Transverse colon (tissue), 4 donors: Measurements from ENCODE around the gene MORN4. TPM values are rescaled to one million over a fixed set of nuclear protein-coding genes. Genes with fewer than 3 reads are reported as not detected.

Experiments
- DNase-seq: peaks from one replicate; pipeline ENCODE4 v3.0.0-alpha.2; 2019
- H3K27ac ChIP-seq, 4 donors: fragments of 200-600 bp; sonication (generic); 2 replicates each; pipeline ENCODE4 v1.5.1; 2016 to 2018; ENCODE audit warnings: inconsistent platforms in 4 of 4
- H3K27me3 ChIP-seq: fragments of 200-600 bp; sonication (generic); 2 replicates; pipeline ENCODE4 v1.5.1; 2017; ENCODE audit warnings: inconsistent platforms
- H3K36me3 ChIP-seq, 4 donors: fragments of 200-600 bp; sonication (generic); 2 replicates each; pipeline ENCODE4 v1.5.1; 2017 to 2019; ENCODE audit warnings: inconsistent platforms in 4 of 4
- H3K4me1 ChIP-seq, 4 donors: fragments of 200-600 bp; sonication (generic); 2 replicates each; pipeline ENCODE4 v1.5.1; 2017 to 2020; ENCODE audit warnings: inconsistent platforms in 4 of 4
- H3K4me3 ChIP-seq, 4 donors: fragments of 200-600 bp; sonication (generic); 1 replicate in 1 of 4; 2 replicates in 3 of 4; pipeline versions ENCODE4 v1.5.1 to v1.6.1; 2017 to 2019; ENCODE audit warnings: inconsistent platforms in 4 of 4
- H3K9me3 ChIP-seq, 2 donors: fragments of 200-600 bp; sonication (generic); 2 replicates each; pipeline ENCODE4 v1.5.1; 2017 to 2019; ENCODE audit warnings: inconsistent platforms in 2 of 2
- EP300 ChIP-seq: sonication (generic); formaldehyde crosslinking; IDR thresholded peaks from one replicate; pipeline ENCODE4 v1.6.1; 2017; ENCODE audit warnings: antibody characterized with exemption, low read depth
- POLR2A ChIP-seq: fragments of 450-650 bp; IDR thresholded peaks from one replicate; pipeline ENCODE4 v1.6.1; 2016; ENCODE audit warnings: antibody characterized with exemption, mild to moderate bottlenecking, moderate library complexity
- POLR2AphosphoS5 ChIP-seq, 3 donors: sonication (generic); formaldehyde crosslinking; IDR thresholded peaks; one replicate each; pipeline ENCODE4 v1.6.1; 2016; ENCODE audit warnings: antibody characterized with exemption in 3 of 3
- WGBS, 2 donors: methylation state at CpG; one replicate each; pipeline ENCODE4 v1.1.5; 2018; ENCODE audit warnings: low coverage in 1 of 2; 5-methylcytosine and 5-hydroxymethylcytosine counted together
- in situ Hi-C, 4 donors: fragments of 200-750 bp; cut with MboI; loops; one replicate each; pipeline versions ENCODE4 v1.15.0 to v1.15.1; 2017; ENCODE audit warnings: low sequenced_read_pairs in 3 of 4, low pct_ligation_motif_present in 1 of 4, low pct_unique_long_range_greater_than_20kb in 1 of 4
- intact Hi-C: fragments of 100-400 bp; cut with DNase I; formaldehyde crosslinking; loops from one replicate; pipeline ENCODE4 v1.15.1; 2023; ENCODE audit warnings: low total_unique reads
- total RNA-seq, 4 donors: library from RNA; depleted of rRNA; stranded (reverse); fragments of >200 nt; gene quantifications; one replicate each; pipeline ENCODE4 v1.1.0, GENCODE V29; 2016
- TF ChIP-seq, protein P1 (sequence below), 5 experiments: fragments of 200-600 bp in 3 of 5; fragments of 450-650 bp in 2 of 5; sonication (generic) in 3 of 5; IDR thresholded peaks; 1 replicate in 2 of 5; 2 replicates in 3 of 5; pipeline ENCODE4 v1.5.1; 2016 to 2017; ENCODE audit warnings: antibody characterized with exemption in 5 of 5, inconsistent platforms in 3 of 5, mild to moderate bottlenecking in 2 of 5, moderate library complexity in 1 of 5

Gene MORN4
- total RNA-seq, 4 donors from 2014 or later, result 0.95 to 1.8 (median 0.96) TPM; not detected in 1

DNA sequence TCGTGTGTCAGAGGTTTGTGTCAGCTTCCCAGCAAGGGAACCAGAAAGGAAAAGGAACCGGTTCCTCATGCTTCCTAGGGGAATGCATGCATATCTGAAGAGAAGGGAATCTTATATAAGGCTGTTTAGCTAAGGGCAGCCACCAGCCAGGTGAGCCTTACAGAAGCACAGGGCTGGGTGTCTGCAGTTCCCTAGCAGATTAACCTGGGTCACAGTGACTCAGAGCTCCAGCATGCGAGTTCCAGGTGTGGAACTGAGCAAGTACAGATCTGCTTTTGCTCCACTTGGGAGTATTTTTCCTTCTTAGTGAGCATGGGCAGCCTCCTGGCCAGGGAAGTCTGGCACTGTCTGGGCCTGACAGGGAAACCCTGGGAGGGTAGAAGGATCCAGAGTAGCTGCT is 61.7 kb downstream of the MORN4 start:
- Histone ChIP-seq H3K4me3 (no peak overlapping the region), H3K36me3 (no peaks in the 10 kb centered on the region), H3K27ac (no peak overlapping the region), H3K27me3 (no peaks in the 10 kb centered on the region), H3K4me1 (peaks cover 0 to 7% (median 1%) of the 10 kb centered on the region in 4 donors), H3K9me3 (no peaks in the 10 kb centered on the region)
- intact Hi-C loops (no loop called here), in situ Hi-C loops (no loop called here)
- DNase-seq, result no peak
- TF ChIP-seq, protein P1, sequence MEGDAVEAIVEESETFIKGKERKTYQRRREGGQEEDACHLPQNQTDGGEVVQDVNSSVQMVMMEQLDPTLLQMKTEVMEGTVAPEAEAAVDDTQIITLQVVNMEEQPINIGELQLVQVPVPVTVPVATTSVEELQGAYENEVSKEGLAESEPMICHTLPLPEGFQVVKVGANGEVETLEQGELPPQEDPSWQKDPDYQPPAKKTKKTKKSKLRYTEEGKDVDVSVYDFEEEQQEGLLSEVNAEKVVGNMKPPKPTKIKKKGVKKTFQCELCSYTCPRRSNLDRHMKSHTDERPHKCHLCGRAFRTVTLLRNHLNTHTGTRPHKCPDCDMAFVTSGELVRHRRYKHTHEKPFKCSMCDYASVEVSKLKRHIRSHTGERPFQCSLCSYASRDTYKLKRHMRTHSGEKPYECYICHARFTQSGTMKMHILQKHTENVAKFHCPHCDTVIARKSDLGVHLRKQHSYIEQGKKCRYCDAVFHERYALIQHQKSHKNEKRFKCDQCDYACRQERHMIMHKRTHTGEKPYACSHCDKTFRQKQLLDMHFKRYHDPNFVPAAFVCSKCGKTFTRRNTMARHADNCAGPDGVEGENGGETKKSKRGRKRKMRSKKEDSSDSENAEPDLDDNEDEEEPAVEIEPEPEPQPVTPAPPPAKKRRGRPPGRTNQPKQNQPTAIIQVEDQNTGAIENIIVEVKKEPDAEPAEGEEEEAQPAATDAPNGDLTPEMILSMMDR (IDR thresholded peaks at IDR 0.05), result no peak
- TF ChIP-seq POLR2A (no peak), POLR2AphosphoS5 (IDR thresholded peaks at IDR 0.05) (no peak), EP300 (no peak)
- 87 to 100% methylated on average over 2 to 3 of the region's 3 CpGs for WGBS, 2 donors

DNA sequence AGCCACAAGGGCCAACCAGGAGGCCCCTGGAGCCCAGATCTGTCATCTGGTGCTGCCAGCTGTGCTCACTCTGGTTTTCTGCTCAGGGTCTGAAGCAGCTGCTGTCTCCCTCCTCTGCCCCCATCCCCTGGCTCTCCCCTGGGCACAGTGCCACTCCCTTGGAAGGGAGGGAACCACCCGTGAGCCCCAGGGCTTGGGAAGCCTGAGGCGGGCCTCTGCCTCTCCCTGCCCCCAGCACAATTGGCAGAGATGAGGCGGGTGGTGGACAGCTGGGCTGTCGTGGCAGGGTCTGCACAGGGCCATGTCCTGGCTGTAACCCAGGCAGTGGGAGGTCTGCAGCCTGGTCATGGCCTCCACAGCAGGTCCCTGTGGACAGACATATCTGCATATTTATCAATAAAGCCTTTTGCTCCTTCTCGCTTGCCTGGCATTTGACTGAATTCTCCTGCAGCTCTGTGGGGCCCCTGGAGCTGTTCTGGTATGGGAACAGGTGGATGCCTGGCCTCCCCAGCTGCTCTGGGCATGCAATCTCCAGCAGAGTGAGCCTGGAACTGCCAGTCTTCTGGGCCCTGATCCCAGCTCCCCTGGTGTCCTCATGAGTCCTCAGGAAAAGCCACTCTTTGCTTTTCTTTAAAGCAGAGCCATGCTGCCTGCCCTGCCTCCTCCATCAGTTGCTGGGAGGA is 62.4 kb downstream of the MORN4 start:
- DNase-seq, result no peak
- in situ Hi-C loops (no loop called here), intact Hi-C loops (no loop called here)
- H3K27ac ChIP-seq, result no peak overlapping the region
- no peak overlapping the region for H3K4me3 ChIP-seq
- WGBS, 2 donors, result 90% methylated on average over 5 of the region's 5 CpGs; no CpG with 5 or more reads in 1 of the 2 donors
- H3K4me1 ChIP-seq, result peaks cover 0 to 7% (median 1%) of the 10 kb centered on the region in 4 donors
- H3K27me3 ChIP-seq, result no peaks in the 10 kb centered on the region
- no peaks in the 10 kb centered on the region for H3K36me3 ChIP-seq
- TF ChIP-seq POLR2A (no peak), EP300 (no peak), POLR2AphosphoS5 (IDR thresholded peaks at IDR 0.05) (no peak)
- TF ChIP-seq, protein P1 (IDR thresholded peaks at IDR 0.05), result no peak
- H3K9me3 ChIP-seq, result no peaks in the 10 kb centered on the region

DNA sequence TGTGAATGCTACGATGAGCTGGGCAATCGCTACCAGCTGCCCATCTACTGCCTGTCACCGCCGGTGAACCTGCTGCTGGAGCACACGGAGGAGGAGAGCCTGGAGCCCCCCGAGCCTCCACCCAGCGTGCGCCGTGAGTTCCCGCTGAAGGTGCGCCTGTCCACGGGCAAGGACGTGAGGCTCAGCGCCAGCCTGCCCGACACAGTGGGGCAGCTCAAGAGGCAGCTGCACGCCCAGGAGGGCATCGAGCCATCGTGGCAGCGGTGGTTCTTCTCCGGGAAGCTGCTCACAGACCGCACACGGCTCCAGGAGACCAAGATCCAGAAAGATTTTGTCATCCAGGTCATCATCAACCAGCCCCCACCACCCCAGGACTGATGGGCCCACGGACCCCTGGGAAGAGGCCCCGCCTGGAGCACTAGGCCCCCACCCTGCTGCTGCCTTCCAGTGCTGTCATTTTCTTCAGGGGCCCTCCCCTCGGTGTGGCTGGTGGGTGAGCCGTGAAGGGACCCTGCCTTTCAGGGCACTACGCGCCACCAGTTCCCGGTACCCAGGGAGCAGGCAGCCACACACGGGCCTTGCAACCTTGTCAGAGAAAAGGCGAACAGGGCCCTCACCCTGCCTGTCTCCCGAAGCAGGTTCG is 63.0 kb downstream of the MORN4 start:
- no peak for DNase-seq
- Histone ChIP-seq H3K9me3 (no peaks in the 10 kb centered on the region), H3K27me3 (no peaks in the 10 kb centered on the region), H3K4me3 (no peak overlapping the region), H3K36me3 (no peaks in the 10 kb centered on the region), H3K4me1 (peaks cover 0 to 7% (median 1%) of the 10 kb centered on the region in 4 donors), H3K27ac (no peak overlapping the region)
- in situ Hi-C loops, result no loop called here
- intact Hi-C loops, result no loop called here
- 92% methylated on average over 31 of the region's 33 CpGs; no CpG with 5 or more reads in 1 of the 2 donors for WGBS, 2 donors
- no peak for TF ChIP-seq EP300

DNA sequence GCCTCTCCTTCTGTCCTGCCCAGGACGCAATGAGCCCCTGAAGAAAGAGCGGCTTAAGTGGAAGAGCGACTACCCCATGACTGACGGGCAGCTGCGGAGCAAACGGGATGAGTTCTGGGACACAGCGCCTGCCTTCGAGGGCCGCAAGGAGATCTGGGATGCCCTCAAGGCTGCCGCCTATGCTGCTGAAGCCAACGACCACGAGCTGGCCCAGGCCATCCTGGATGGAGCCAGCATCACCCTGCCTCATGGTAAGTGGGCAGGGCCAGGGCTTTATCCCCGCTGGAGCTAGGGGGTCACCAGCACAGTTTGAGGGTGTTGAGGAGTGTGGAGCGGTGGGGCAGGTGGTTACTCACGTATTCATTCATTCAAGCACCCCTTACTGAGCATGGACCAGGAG is 65.4 kb downstream of the MORN4 start:
- intact Hi-C loops, result no loop called here
- TF ChIP-seq POLR2A, result no peak
- no peak for TF ChIP-seq EP300
- TF ChIP-seq POLR2AphosphoS5 (IDR thresholded peaks at IDR 0.05), result no peak
- WGBS, 2 donors, result 91% methylated on average over 15 of the region's 15 CpGs; no CpG with 5 or more reads in 1 of the 2 donors
- in situ Hi-C loops, result no loop called here
- Histone ChIP-seq H3K9me3 (no peaks in the 10 kb centered on the region), H3K4me1 (peaks cover 0 to 7% (median 1%) of the 10 kb centered on the region in 4 donors), H3K27ac (no peak overlapping the region), H3K4me3 (no peak overlapping the region), H3K36me3 (no peaks in the 10 kb centered on the region), H3K27me3 (no peaks in the 10 kb centered on the region)
- no peak for DNase-seq

DNA sequence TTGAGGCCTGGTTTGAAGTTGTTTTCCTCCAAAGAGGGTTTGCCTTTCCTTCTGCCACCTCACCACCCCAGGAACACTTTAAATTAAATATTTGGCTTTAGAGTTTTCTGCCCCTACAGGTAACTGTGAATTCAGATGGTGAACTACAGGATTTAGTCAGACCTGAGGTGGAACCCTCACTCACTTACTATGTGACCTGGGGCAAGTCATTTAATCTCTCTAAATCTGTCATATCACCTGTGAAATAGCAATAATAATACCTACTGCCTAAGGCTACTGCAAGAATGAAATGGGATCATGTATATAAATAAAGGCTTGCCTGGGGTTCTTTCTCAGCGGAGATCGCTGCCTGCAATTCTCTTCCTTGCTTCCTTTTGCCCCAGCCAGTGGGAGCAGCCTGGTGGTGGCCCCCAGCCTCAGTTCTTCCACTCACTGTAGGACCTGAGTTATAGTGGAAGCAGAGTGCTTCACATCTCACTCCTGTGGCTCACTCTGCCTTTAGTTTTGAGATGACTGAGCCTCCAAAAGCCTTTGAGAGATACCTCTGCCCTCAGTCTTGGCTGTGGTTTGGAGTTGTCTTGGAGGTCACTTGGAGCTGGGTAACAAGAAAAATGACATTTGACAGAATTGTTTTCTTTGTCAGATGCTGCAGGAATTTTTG is 66.8 kb downstream of the MORN4 start:
- in situ Hi-C loops (no loop called here), intact Hi-C loops (no loop called here)
- DNase-seq, result no peak
- Histone ChIP-seq H3K4me3 (no peak overlapping the region), H3K27me3 (no peaks in the 10 kb centered on the region), H3K4me1 (no peaks in the 10 kb centered on the region), H3K36me3 (no peaks in the 10 kb centered on the region), H3K27ac (no peak overlapping the region), H3K9me3 (no peaks in the 10 kb centered on the region)
- TF ChIP-seq EP300, result no peak
- TF ChIP-seq, protein P1 (IDR thresholded peaks at IDR 0.05), result no peak
- TF ChIP-seq POLR2AphosphoS5 (IDR thresholded peaks at IDR 0.05), result no peak
- TF ChIP-seq POLR2A, result no peak
- 62 to 89% methylated on average over 2 of the region's 2 CpGs for WGBS, 2 donors
